ENCODE results near the gene SFT2D1.
"Not testable (repeated sequence)": the region's sequence is repeated elsewhere in the genome, so short reads cannot be mapped to it uniquely, and the experiment has no call there.

Gene SFT2D1

GRCh38 chr6:166342349-166343149, at the start of gene SFT2D1:
TSS of gene SFT2D1 (minus strand) at chr6:166342545. CDS start at chr6:166342481, 64 bp downstream.
- DNase-seq (peak; percentile 70 to 85), ATAC-seq (peak; percentile 89)
- H3K4me3 Mint-ChIP-seq, result peak within 1 kb of the TSS; percentile 76 to 86
- peaks cover 8% of the 10 kb centered on the region for H3K4me1 Mint-ChIP-seq
- peaks cover 10% of the 10 kb centered on the region for H3K27me3 Mint-ChIP-seq
- H3K9me3 Mint-ChIP-seq, result no peaks in the 10 kb centered on the region
- H3K27ac Mint-ChIP-seq, result peak within 1 kb of the TSS; percentile 72 to 93

GRCh38 chr6:166389119-166389518, 46.8 kb upstream of the SFT2D1 start:
- Mint-ChIP-seq H3K27me3 (peaks cover 11% of the 10 kb centered on the region), H3K4me3 (no peak overlapping the region), H3K9me3 (no peaks in the 10 kb centered on the region), H3K4me1 (no peaks in the 10 kb centered on the region), H3K27ac (no peak overlapping the region)
- no peak for ATAC-seq
- no peak for DNase-seq

GRCh38 chr6:166388290-166389004, 46.1 kb upstream of the SFT2D1 start:
- no peaks in the 10 kb centered on the region for H3K9me3 Mint-ChIP-seq
- H3K4me3 Mint-ChIP-seq, result no peak overlapping the region
- no peak overlapping the region for H3K27ac Mint-ChIP-seq
- no peak for DNase-seq
- H3K27me3 Mint-ChIP-seq, result peaks cover 7% of the 10 kb centered on the region
- peaks cover 5% of the 10 kb centered on the region for H3K4me1 Mint-ChIP-seq
- no peak for ATAC-seq

GRCh38 chr6:166387642-166388289, 45.4 kb upstream of the SFT2D1 start:
- no peaks in the 10 kb centered on the region for H3K9me3 Mint-ChIP-seq
- DNase-seq (no peak), ATAC-seq (no peak)
- peaks cover 5% of the 10 kb centered on the region for H3K4me1 Mint-ChIP-seq
- H3K4me3 Mint-ChIP-seq, result no peak overlapping the region
- peaks cover 4% of the 10 kb centered on the region for H3K27me3 Mint-ChIP-seq
- H3K27ac Mint-ChIP-seq, result no peak overlapping the region

GRCh38 chr6:166387098-166387497, 44.8 kb upstream of the SFT2D1 start:
- H3K27ac Mint-ChIP-seq, result not testable (repeated sequence)

GRCh38 chr6:166386111-166386510, 43.8 kb upstream of the SFT2D1 start:
- Mint-ChIP-seq H3K27me3 (no peaks in the 10 kb centered on the region), H3K27ac (no peak overlapping the region), H3K4me3 (no peak overlapping the region), H3K4me1 (peaks cover 11% of the 10 kb centered on the region), H3K9me3 (no peaks in the 10 kb centered on the region)
- ATAC-seq (no peak), DNase-seq (no peak)

More at GRCh38 chr6:166387098-166387497, 44.8 kb upstream of the SFT2D1 start:
- H3K27me3 Mint-ChIP-seq, DNase-seq, H3K9me3 Mint-ChIP-seq, H3K4me3 Mint-ChIP-seq, ATAC-seq, H3K4me1 Mint-ChIP-seq: not testable (repeated sequence)

GRCh38 chr6:166383802-166384363, 41.5 kb upstream of the SFT2D1 start:
- not testable (repeated sequence) for H3K27me3 Mint-ChIP-seq, H3K9me3 Mint-ChIP-seq, ATAC-seq
- Mint-ChIP-seq H3K4me1 (peaks cover 12% of the 10 kb centered on the region), H3K27ac (peak overlapping the region in 1 of 2 donors; percentile 54), H3K4me3 (peak overlapping the region; percentile 84 to 86)
- peak in 1 of 2 donors; percentile 32 for DNase-seq

- Mint-ChIP-seq H3K27ac (peak within 1 kb of the TSS; percentile 35 to 88), H3K4me3 (peak within 1 kb of the TSS; percentile 88 to 94), H3K4me1 (peaks cover 12% of the 10 kb centered on the region), H3K9me3 (no peaks in the 10 kb centered on the region), H3K27me3 (no peaks in the 10 kb centered on the region)
- peak; percentile 96 for DNase-seq
- peak; percentile 93 for ATAC-seq
Observed at GRCh38 chr6:166382933-166383801, 40.8 kb upstream of the SFT2D1 start, which contains the start of gene MPC1. TSS of gene MPC1 (minus strand) at chr6:166382940. CDS start at chr6:166382876, 64 bp downstream.

GRCh38 chr6:166382500-166382932, 40.2 kb upstream of the SFT2D1 start:
- ATAC-seq (peak; percentile 53), DNase-seq (no peak)
- Mint-ChIP-seq H3K27ac (peak overlapping the region in 1 of 2 donors; percentile 88), H3K9me3 (no peaks in the 10 kb centered on the region), H3K4me1 (peaks cover 12% of the 10 kb centered on the region), H3K4me3 (peak overlapping the region; percentile 88 to 94), H3K27me3 (no peaks in the 10 kb centered on the region)

GRCh38 chr6:166381733-166382499, 39.6 kb upstream of the SFT2D1 start:
- ATAC-seq (peak; percentile 58), DNase-seq (peak; percentile 79)
- peak overlapping the region; percentile 35 to 88 for H3K27ac Mint-ChIP-seq
- peak overlapping the region; percentile 88 to 94 for H3K4me3 Mint-ChIP-seq
- H3K9me3 Mint-ChIP-seq, result no peaks in the 10 kb centered on the region
- no peaks in the 10 kb centered on the region for H3K27me3 Mint-ChIP-seq
- peaks cover 12% of the 10 kb centered on the region for H3K4me1 Mint-ChIP-seq

GRCh38 chr6:166381381-166381732, 39.0 kb upstream of the SFT2D1 start:
- H3K4me3 Mint-ChIP-seq, result peak overlapping the region; percentile 88 to 94
- peaks cover 12% of the 10 kb centered on the region for H3K4me1 Mint-ChIP-seq
- ATAC-seq, result no peak
- H3K27me3 Mint-ChIP-seq, result no peaks in the 10 kb centered on the region
- no peak for DNase-seq
- H3K9me3 Mint-ChIP-seq, result no peaks in the 10 kb centered on the region
- H3K27ac Mint-ChIP-seq, result peak overlapping the region in 1 of 2 donors; percentile 35

- H3K4me3 Mint-ChIP-seq, result no peak overlapping the region
- ATAC-seq (no peak), DNase-seq (no peak)
- no peaks in the 10 kb centered on the region for H3K27me3 Mint-ChIP-seq
- H3K9me3 Mint-ChIP-seq, result no peaks in the 10 kb centered on the region
- H3K4me1 Mint-ChIP-seq, result peaks cover 22% of the 10 kb centered on the region
- H3K27ac Mint-ChIP-seq, result no peak overlapping the region
Observed at GRCh38 chr6:166379800-166380199, 37.5 kb upstream of the SFT2D1 start.

GRCh38 chr6:166379103-166379586, 36.8 kb upstream of the SFT2D1 start:
- no peaks in the 10 kb centered on the region for H3K9me3 Mint-ChIP-seq

GRCh38 chr6:166377721-166378120, 35.4 kb upstream of the SFT2D1 start:
- Mint-ChIP-seq H3K27me3 (no peaks in the 10 kb centered on the region), H3K27ac (no peak overlapping the region), H3K4me1 (peaks cover 20% of the 10 kb centered on the region), H3K9me3 (no peaks in the 10 kb centered on the region), H3K4me3 (no peak overlapping the region)
- ATAC-seq, result no peak
- no peak for DNase-seq

More at GRCh38 chr6:166379103-166379586, 36.8 kb upstream of the SFT2D1 start:
- Mint-ChIP-seq H3K27ac (no peak overlapping the region), H3K27me3 (no peaks in the 10 kb centered on the region), H3K4me1 (peaks cover 25% of the 10 kb centered on the region), H3K4me3 (no peak overlapping the region)
- DNase-seq (no peak), ATAC-seq (no peak)
